Astrocyte (in vitro differentiated cells and primary cell): ENCODE measurements around the gene SLC29A1.

Experiments
- EZH2 ChIP-seq: IDR thresholded peaks from 2 replicates; pipeline ENCODE4 v1.6.1; 2012; ENCODE audit warnings: mild to moderate bottlenecking, low read length, inconsistent platforms; ENCODE audit not compliant: insufficient read depth
- TF ChIP-seq, protein P1 (sequence below): IDR thresholded peaks from 2 replicates; pipeline ENCODE4 v1.5.1; 2011; ENCODE audit warnings: low read depth, mild to moderate bottlenecking, inconsistent platforms, low read length, moderate library complexity; ENCODE audit not compliant: insufficient read depth

DNA sequence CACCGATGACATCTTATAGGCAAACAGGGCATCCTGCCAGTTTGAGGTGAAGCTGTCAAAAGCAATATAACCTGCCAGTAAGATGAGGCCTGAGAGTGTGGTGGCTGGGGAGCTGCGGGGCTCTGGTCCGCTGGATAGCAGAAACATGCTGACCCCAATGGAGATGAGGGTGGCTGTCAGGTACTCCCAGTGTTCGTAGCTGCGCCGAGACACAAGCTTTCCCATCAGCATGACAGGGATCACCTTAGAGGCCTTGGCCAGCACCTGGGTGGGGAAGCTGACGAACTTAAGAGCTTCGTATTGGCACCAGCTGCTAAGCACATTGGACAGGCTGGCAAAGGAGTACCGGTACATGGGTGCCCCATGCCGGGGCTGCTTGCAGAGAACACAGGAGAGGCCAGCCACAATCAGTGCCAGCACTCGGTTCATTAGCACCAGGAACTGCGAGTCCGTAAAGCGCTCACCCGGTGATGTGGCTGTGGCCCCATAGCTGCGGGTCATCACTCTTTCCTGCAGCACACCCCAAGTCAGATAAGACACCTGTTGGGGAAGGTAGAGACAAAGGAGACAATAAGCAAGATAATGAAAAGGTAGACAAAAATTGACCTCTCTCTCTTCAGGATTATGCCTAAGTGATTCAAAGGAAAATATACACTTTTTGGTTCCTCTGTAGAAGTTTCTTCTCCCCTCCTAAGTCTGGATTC, 31.9 kb downstream of the SLC29A1 start:
- TF ChIP-seq, protein P1, sequence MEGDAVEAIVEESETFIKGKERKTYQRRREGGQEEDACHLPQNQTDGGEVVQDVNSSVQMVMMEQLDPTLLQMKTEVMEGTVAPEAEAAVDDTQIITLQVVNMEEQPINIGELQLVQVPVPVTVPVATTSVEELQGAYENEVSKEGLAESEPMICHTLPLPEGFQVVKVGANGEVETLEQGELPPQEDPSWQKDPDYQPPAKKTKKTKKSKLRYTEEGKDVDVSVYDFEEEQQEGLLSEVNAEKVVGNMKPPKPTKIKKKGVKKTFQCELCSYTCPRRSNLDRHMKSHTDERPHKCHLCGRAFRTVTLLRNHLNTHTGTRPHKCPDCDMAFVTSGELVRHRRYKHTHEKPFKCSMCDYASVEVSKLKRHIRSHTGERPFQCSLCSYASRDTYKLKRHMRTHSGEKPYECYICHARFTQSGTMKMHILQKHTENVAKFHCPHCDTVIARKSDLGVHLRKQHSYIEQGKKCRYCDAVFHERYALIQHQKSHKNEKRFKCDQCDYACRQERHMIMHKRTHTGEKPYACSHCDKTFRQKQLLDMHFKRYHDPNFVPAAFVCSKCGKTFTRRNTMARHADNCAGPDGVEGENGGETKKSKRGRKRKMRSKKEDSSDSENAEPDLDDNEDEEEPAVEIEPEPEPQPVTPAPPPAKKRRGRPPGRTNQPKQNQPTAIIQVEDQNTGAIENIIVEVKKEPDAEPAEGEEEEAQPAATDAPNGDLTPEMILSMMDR: no peak
- no peak for TF ChIP-seq EZH2
